ENCODE data around the gene XPNPEP1.

DNA sequence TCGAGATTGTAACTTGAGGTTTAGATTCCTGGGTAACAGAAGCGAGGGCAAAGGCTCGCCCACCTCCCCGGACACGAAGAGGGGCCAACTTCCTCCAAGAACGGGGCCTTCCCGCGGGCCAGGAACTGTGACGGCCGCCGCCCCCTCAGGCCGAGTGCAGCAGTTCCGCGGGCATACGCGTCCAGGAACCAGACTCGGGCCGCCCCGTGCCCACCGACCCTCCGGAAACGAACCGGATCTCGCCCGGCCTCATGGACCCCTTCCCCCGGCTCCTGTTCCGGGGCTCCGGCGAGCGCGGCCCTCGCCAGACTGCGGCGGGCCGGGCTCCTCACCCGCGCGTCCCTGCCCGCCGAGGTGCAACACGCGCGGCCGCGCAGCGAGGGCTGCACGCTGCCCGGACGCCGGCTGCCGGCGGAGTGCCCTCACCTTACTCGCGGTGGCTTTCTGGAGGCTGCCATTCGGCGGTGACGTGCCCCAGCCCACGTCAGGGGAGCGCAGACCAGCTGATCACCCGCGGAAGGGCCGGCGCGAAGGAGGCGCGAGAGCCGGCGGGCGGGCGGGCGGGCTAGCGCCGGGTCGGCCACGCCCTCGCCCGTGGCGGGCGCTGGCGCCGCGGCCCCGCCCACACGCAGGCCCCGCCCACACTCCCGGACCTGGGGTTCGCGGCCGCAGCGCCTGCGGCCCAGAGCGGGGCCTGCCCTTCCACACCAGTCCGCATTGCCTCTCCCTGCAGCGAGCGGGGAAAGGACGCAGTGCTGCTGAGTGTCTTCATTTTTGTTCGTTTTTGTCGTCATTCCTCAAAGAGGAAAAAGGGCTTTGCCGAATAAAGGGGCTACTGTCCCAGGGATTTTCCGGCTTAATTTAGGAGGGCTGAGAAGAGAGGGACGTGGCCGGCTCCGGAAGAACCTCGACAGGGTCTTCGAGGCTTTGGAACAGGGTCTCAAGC is at the start of gene XPNPEP1:
- TF ChIP-seq, protein P1, sequence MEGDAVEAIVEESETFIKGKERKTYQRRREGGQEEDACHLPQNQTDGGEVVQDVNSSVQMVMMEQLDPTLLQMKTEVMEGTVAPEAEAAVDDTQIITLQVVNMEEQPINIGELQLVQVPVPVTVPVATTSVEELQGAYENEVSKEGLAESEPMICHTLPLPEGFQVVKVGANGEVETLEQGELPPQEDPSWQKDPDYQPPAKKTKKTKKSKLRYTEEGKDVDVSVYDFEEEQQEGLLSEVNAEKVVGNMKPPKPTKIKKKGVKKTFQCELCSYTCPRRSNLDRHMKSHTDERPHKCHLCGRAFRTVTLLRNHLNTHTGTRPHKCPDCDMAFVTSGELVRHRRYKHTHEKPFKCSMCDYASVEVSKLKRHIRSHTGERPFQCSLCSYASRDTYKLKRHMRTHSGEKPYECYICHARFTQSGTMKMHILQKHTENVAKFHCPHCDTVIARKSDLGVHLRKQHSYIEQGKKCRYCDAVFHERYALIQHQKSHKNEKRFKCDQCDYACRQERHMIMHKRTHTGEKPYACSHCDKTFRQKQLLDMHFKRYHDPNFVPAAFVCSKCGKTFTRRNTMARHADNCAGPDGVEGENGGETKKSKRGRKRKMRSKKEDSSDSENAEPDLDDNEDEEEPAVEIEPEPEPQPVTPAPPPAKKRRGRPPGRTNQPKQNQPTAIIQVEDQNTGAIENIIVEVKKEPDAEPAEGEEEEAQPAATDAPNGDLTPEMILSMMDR (conservative IDR thresholded peaks at IDR 0.05 in 1 of 2, IDR thresholded peaks at IDR 0.05 in 1 of 2; ENCODE audit: extremely low read depth in 1 of 2, insufficient read depth in 1 of 2, low read depth in 1 of 2, low read length in 2 of 2): no peak
- no peak for TF ChIP-seq EZH2 (IDR thresholded peaks at IDR 0.05; ENCODE audit: borderline replicate concordance, low read length)

All from mammary epithelial cell (primary cell).